NCI-H345 treated with DMSO at 0.1 percent for 48 hours (cell line): ENCODE data around the gene CLTRN.
"Not testable (repeated sequence)": the region's sequence is repeated elsewhere in the genome, so short reads cannot be mapped to it uniquely, and the experiment has no call there.

Source experiments
- DNase-seq: peaks from one replicate; lab custom pipeline; 2025; ENCODE audit not compliant: unreplicated experiment; lab: John Stamatoyannopoulos, UW

CLTRN gene

GRCh38 chrX:15653961-15654360, 10.6 kb downstream of the CLTRN start:
- DNase-seq, result no peak

GRCh38 chrX:15647510-15647909, 17.1 kb downstream of the CLTRN start:
- not testable (repeated sequence) for DNase-seq

GRCh38 chrX:15646543-15646942, 18.1 kb downstream of the CLTRN start:
- DNase-seq, result no peak

GRCh38 chrX:15646031-15646430, 18.6 kb downstream of the CLTRN start:
- DNase-seq, result no peak

- DNase-seq, result no peak
Observed at GRCh38 chrX:15645266-15645665, 19.3 kb downstream of the CLTRN start.

GRCh38 chrX:15644560-15644872, 20.1 kb downstream of the CLTRN start:
- no peak for DNase-seq

- DNase-seq, result no peak
Observed at GRCh38 chrX:15643786-15644559, 20.6 kb downstream of the CLTRN start.

GRCh38 chrX:15631637-15632036, 33.0 kb downstream of the CLTRN start:
- no peak for DNase-seq

- DNase-seq, result no peak
Observed at GRCh38 chrX:15623054-15623453, 41.6 kb downstream of the CLTRN start.

- no peak for DNase-seq
Observed at GRCh38 chrX:15619053-15619755, 45.4 kb downstream of the CLTRN start.

- DNase-seq, result no peak
Observed at GRCh38 chrX:15617111-15617510, 47.5 kb downstream of the CLTRN start.

GRCh38 chrX:15616531-15616930, 48.1 kb downstream of the CLTRN start:
- no peak for DNase-seq

- DNase-seq, result no peak
Observed at GRCh38 chrX:15607067-15607466, 57.5 kb downstream of the CLTRN start.

GRCh38 chrX:15606136-15606535, 58.5 kb downstream of the CLTRN start:
- no peak for DNase-seq

- no peak for DNase-seq
Observed at GRCh38 chrX:15605226-15605625, 59.4 kb downstream of the CLTRN start.

GRCh38 chrX:15602761-15603160, 61.8 kb downstream of the CLTRN start:
- no peak for DNase-seq

- DNase-seq, result no peak
Observed at GRCh38 chrX:15601932-15602331, 62.7 kb downstream of the CLTRN start.

GRCh38 chrX:15600745-15601144, 63.9 kb downstream of the CLTRN start, which contains the start of gene ACE2:
Gene ACE2, minus strand, starts transcription at chrX:15600960. Its CDS starts 49 bp downstream, at chrX:15600911.
- DNase-seq, result no peak

- DNase-seq, result no peak
Observed at GRCh38 chrX:15600049-15600448, 64.6 kb downstream of the CLTRN start.

GRCh38 chrX:15599461-15599860, 65.1 kb downstream of the CLTRN start:
- no peak for DNase-seq

GRCh38 chrX:15598026-15598425, 66.6 kb downstream of the CLTRN start:
- DNase-seq, result no peak

GRCh38 chrX:15594371-15594770, 70.2 kb downstream of the CLTRN start:
- no peak for DNase-seq
